HT1080 (cell line): Measurements from ENCODE around the gene CHRNA10. TPM values are rescaled to one million over a fixed set of nuclear protein-coding genes. Genes with fewer than 3 reads are reported as not detected.

ENCODE experiments used
- DNase-seq: peaks from one replicate; pipeline ENCODE4 v3.0.0-alpha.2; 2015; ENCODE audit warnings: low read depth
- polyA plus RNA-seq, 2 experiments: library from polyadenylated mRNA; depleted of rRNA; stranded (reverse); fragments of >200 nt; gene quantifications; 2 replicates each; pipeline ENCODE4 v1.2.3, GENCODE V29; 2015
- total RNA-seq: library from RNA; depleted of rRNA; stranded (reverse); fragments of >200 nt; shearing (Covaris generic); gene quantifications from 2 replicates; pipeline ENCODE4 v1.2.3, GENCODE V29; 2014; rRNA removed

The CHRNA10 gene, protein sequence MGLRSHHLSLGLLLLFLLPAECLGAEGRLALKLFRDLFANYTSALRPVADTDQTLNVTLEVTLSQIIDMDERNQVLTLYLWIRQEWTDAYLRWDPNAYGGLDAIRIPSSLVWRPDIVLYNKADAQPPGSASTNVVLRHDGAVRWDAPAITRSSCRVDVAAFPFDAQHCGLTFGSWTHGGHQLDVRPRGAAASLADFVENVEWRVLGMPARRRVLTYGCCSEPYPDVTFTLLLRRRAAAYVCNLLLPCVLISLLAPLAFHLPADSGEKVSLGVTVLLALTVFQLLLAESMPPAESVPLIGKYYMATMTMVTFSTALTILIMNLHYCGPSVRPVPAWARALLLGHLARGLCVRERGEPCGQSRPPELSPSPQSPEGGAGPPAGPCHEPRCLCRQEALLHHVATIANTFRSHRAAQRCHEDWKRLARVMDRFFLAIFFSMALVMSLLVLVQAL
- total RNA-seq, result 0.43 and 2.5 TPM in 2 replicates
- 0.10 and 0.28 TPM in 2 replicates for polyA plus RNA-seq (2015; cell fraction: cytosol; rRNA removed)
- polyA plus RNA-seq (2015; cell fraction: nucleus; rRNA removed), result 2.0 and 2.7 TPM in 2 replicates

- DNase-seq, result no peak
Measured at GRCh38 chr11:3671334-3672254, at the start of gene CHRNA10. Gene CHRNA10, minus strand, starts transcription at chr11:3671384. Its CDS starts 72 bp downstream, at chr11:3671312.

DNA sequence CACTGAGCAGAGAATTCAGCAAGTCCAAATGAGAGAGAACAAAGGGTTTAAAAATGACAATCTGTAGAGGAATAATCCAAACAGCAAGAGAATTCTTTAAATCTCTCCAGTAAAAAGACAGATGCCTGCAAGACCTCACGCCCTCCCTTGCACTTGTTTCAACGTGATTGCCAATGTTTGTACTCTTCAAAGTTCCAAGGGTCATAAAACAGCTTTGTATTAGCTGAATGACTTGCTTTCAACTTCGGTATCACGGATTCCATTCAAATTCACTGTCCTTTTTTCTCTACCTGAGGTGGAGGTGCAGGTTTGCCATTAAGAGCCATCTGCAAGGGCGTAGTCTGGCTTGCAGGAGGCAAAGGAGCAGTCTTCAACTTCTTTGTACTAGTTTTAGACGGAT lies 41.1 kb upstream of the CHRNA10 start:
- no peak for DNase-seq

DNA sequence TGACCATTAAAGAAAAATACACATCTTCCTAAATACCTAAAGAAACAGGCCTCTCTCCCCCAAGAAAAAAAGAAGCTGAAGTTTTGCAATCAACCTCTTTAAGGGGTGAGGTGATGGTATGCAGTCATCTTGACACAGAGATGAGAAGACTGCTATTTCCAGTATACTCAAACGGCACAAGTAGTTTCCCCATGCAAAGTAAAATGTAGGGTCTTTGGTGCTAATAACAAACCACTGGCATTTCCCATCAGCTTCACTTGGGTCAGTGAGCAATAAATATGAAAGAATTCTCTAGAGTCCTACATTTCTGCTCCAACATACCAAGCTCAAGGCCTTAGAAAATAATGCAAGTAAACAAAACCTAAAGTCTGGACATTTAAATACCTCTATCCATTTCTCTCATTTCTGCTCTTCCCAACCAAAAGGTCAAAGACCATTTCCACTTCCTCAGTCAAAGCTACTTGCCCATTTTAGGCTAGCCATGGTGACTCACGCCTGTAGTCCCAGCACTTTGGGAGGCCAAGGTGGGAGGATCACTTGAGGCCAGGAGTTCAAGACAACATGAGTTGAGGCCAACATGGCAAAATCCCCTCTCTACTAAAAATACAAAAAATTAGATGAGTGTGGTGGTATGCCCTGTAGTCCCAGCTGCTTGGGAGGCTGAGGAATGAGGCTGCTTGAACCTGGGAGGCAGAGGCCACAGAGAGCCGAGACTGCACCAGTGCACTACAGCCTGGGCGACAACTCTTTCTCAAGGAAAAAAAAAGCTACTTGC lies 39.5 kb upstream of the CHRNA10 start:
- peak; percentile 17 for DNase-seq

DNA sequence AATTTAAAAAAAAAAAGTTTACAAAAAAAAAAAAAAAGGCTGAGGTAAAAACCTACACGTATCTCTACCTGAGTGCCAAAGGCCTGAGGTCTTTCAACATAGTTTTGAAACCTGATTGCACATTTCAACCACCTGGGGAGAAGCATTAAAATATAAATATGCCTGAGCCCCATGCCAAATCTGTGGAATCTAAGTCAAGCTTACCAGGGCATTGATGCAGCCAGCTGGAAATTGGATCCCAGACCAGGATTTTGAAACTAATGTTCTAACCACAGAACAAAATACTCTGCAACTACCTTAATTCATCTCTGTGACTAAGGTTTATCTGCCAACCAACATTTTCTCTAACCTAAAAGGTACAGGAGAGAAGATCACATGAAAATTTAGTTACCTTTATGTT lies 38.8 kb upstream of the CHRNA10 start:
- no peak for DNase-seq

DNA sequence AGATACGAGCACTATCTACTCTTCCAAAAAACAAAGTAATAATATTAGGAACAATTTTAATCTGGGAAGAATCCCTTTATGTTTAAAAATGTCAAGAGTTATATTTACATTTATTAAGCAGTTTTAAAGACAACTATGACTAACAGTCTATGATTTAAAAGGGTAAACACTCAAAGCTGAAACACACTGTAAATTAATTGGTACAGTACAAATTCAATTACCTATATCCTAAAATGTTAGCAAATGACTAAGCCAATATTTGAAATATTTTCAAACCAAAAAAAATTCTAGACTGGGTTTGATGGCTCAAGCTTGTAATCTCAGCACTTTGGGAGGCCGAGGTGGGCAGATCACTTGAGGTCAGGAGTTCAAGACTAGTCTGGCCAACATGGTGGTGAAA lies 36.0 kb upstream of the CHRNA10 start:
- no peak for DNase-seq

DNA sequence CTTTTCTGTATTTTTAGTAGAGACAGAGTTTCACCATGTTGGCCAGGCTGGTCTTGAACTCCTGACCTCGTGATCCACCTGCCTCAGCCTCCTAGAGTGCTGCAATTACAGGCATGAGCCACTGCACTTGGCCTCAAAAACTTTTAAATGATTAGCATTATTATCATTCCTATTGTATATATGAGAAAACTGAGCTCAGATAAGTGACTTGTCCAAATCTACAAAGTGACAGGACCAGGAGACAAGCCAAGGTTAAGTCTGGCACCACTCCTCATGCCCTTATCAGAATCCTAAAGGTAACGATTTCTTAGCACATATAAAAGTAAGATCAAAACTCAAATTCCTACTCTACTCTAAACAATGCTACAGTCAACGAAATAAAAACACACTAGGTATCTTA lies 32.2 kb upstream of the CHRNA10 start:
- DNase-seq, result no peak

DNA sequence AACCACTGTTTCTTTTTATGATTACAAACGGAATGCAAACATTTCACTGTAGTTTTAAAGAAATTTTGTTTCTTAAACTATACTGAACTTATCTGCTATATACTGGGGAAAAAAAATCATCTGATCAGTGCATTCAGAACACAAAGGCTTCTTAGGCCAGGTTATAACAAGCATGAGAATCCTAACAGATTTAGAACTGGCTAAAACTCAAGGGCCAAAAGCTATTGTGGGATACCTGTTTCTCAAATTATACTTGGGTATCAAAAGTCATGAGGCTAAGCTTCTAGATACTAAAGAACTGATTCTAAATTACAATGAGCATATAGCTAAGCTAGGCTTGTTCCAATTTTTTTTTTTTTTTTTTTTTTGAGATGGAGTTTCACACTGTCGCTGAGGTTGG lies 29.7 kb upstream of the CHRNA10 start:
- no peak for DNase-seq

DNA sequence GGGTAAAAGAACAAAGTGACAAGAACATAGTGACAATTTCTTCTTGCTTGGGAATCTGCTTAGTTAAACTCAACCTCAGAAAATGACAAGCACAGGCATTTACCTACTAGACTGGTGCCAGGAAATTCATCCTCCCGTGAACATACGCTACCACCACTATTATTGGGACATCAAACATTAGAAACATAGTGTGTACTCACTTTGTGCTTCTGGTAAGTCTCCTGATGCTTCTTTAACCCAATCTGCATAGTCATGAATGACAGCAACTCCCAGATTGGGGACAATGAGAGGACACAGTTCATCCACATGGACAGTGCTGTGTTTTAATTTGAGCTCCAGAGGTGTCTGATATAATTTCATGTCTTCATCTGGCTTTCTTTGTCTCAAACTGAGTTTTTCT lies 29.2 kb upstream of the CHRNA10 start:
- DNase-seq, result no peak

- DNase-seq, result peak; percentile 21
Measured at GRCh38 chr11:3686751-3687150, 15.6 kb upstream of the CHRNA10 start.

- no peak for DNase-seq
Measured at GRCh38 chr11:3685923-3686322, 14.7 kb upstream of the CHRNA10 start.

DNA sequence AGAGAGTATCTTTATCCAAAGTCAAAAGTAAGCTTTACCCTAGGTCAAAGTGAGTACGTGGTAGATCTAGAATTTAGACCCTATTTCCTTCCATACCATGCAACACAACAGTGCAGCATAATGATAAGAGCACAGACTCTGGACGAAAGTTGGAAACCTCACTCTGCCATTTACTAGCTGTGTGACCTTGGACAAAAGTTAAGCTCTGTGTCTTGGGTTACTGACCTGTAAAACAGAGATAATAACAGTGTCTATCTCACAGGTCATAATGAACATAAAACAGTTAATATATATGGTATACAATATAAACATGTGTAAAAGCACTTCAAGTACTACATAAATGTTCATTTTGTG lies 13.6 kb upstream of the CHRNA10 start:
- DNase-seq, result no peak

DNA sequence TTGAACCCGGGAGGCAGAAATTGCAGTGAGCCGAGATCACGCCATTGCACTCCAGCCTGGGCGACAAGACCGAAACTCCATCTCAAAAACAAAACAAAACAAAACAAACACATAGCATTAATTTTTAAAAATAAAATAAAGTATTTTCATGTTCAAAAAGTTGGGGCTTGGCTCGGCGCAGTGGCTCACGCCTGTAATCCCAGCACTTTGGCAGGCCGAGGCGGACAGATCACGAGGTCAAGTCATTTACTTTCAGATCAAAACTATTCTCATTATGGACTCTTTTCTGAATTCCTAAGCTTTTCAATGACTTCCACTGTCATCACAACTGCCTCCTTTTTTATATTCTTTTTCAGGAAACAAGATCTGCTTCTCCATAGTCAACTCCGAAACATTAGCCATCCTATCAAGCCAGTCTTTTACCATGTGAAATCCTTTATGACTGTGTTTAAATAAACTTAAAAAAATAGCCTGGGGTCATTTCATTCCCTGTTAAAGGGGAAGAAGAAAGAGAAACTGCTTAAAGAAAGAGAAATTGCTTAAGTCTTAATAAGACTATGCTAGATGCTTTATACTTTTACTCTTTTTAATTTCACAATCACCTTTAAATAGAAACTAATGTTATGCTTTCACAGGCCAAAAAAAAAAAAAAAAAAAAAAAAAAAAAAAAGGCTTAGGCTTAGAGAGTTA lies 13.1 kb upstream of the CHRNA10 start:
- DNase-seq, result no peak

- no peak for DNase-seq
Measured at GRCh38 chr11:3683039-3683438, 11.9 kb upstream of the CHRNA10 start.

- no peak for DNase-seq
Measured at GRCh38 chr11:3679077-3679476, 7.9 kb upstream of the CHRNA10 start.

DNA sequence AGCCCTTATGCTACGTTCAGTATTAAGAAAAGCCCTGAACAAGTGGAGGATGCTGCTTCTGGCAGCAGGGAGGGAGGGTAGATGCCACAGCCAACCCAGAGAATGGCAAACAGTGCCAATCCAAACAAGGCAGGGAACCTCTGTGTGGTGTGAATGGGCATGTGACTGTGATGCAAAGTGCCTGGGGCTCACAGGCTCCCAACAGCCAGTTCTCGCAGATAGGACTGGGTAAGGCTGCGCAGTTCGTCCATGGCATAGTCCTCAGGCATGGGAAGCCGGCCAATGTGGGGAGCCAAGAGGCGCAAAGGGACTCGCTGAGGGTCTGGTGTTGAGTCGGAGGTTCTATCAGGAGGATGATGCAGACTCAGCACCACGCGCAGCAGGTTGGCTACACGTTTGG lies 4.8 kb upstream of the CHRNA10 start:
- DNase-seq, result no peak

- peak; percentile 90 for DNase-seq
Measured at GRCh38 chr11:3674189-3674588, 3.0 kb upstream of the CHRNA10 start.

DNA sequence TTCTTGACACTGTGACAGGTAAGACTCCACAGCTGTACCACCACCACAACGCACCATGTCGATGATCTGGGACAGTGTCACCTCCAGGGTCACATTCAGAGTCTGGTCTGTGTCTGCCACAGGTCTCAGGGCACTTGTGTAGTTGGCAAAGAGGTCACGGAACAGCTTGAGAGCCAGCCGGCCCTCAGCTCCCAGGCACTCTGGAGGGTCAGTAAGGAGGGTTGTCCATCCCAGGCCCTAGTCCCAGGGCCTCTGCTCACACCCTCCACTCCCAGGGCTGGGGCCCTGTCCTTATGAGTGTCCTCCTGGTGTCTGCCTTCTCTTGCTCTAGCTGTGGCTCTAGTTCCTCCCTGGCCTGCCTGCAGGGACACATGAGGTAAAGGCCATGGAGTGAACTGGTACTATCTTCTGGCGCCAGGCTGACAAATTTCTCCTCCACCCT lies 1.4 kb downstream of the CHRNA10 start:
- no peak for DNase-seq

DNA sequence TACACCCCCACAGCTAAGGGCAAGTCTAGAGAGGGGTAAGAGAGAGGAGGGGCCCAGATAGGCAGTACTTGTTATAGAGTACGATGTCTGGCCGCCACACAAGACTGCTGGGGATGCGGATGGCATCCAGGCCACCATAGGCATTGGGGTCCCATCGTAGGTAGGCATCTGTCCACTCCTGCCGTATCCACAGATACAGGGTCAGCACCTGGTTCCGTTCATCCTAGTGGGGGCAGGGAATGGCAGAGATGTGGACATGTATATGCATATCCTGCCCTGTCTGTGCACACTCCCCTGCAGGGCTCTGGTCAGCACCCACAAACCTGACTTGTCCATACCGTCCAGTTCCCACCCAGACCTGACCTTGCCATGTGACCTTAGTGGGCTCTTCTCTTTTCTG lies 2.1 kb downstream of the CHRNA10 start:
- no peak for DNase-seq

DNA sequence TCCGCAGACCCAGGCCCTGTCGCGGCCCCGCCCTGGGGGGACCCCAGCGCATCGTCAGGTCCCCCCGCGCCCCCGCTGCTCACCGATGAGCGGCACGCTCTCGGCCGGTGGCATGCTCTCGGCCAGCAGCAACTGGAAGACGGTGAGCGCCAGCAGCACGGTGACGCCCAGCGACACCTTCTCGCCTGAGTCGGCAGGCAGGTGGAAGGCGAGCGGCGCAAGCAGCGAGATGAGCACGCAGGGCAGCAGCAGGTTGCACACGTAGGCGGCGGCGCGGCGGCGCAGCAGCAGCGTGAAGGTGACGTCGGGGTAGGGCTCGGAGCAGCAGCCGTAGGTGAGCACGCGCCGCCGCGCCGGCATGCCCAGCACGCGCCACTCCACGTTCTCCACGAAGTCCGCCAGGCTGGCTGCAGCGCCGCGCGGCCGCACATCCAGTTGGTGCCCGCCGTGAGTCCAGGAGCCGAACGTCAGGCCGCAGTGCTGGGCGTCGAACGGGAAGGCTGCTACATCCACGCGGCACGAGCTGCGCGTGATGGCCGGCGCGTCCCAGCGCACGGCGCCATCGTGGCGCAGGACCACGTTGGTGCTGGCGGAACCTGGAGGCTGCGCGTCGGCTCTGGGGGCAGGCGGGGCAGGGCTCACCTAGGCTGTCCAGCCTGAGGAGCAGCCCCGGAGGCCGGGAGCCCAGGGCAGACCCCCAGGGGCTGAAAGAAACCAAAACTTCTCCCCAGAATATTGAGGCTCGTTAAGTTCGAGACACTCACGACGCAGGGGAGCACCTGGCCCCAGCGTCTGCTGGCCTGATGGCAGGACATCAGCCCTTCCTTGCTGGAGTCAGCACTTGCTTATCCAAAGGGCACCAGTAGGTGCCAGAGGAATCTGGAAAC lies 3.8 kb downstream of the CHRNA10 start:
- DNase-seq, result no peak
